ENCODE data around the gene PTMA.
A peak's percentile ranks its signal among the peaks of the same experiment; 100 is the strongest.
"Not testable (repeated sequence)": the region's sequence is repeated elsewhere in the genome, so short reads cannot be mapped to it uniquely, and the experiment has no call there.

The PTMA gene, protein sequence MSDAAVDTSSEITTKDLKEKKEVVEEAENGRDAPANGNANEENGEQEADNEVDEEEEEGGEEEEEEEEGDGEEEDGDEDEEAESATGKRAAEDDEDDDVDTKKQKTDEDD

DNA sequence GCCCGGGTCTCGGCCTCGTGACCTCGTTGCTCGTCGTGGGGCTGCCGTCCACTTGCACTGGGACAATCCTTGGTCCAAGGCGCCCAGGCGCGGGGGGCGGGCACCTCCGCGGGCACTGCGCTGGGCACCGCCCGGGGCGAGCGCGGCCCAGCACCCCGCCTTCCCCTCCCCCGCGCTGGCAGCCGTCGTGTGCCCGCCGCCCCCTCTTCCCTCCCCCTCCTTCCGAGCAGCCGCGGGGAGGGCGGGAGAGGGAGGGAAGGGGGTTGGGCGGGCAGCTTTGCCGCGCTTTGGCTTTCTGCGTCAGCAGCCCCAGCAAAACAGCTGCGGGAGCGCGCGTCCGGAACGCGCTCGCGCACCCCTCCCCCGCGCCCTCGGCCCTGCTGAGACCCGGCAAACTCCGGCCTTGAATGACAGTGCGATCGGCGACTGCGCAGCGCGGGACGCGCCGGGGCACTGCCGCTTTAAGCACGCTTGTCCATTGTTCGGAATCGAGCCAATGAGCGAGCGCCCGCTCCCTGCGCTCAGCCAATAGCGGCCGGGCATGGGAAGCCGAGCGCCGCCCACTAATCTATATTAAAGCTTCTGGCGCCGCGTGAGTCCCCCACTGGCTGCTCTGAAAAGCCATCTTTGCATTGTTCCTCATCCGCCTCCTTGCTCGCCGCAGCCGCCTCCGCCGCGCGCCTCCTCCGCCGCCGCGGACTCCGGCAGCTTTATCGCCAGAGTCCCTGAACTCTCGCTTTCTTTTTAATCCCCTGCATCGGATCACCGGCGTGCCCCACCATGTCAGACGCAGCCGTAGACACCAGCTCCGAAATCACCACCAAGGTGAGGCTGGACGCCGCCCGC is at the start of gene PTMA:
TSS of gene PTMA (plus strand) at position 599 of the 846 bp plus-strand sequence. CDS start at position 781, 182 bp downstream.
- Mint-ChIP-seq H3K4me3 (peak within 1 kb of the TSS; percentile 91), H3K27me3 (no peaks in the 10 kb centered on the region), H3K36me3 (ENCODE audit: insufficient read depth) (peaks cover 65% of the 10 kb centered on the region), H3K9me3 (no peaks in the 10 kb centered on the region), H3K4me1 (peaks cover 27% of the 10 kb centered on the region), H3K27ac (ENCODE audit: low read depth) (peak within 1 kb of the TSS; percentile 100)
- ATAC-seq (replicated peaks; ENCODE audit: extremely low read depth, poor library complexity, severe bottlenecking) (peak; percentile 62), DNase-seq (ENCODE audit: low spot score in 2 of 2) (peak; percentile 99 to 100)

DNA sequence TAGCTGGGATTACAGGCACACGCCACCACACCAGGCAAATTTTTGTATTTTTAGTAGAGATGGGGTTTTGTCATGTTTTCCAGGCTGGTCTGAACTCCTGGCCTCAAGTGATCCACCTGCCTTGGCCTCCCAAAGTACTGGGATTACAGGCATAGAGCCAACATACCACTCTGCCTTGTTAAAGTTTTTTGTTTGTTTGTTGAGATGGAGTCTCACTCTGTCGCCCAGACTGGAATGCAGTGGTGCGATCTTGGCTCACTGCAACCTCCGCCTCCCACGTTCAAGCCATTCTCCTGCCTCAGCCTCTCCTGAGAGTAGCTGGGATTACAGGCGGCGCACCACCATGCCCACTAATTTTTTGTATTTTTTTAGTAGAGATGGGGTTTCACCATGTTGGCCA is 48.3 kb upstream of the PTMA start:
- not testable (repeated sequence) for H3K4me1 Mint-ChIP-seq; DNase-seq (ENCODE audit: low spot score in 2 of 2); H3K9me3 Mint-ChIP-seq; H3K27ac Mint-ChIP-seq (ENCODE audit: low read depth); H3K27me3 Mint-ChIP-seq; ATAC-seq (replicated peaks; ENCODE audit: extremely low read depth, poor library complexity, severe bottlenecking); H3K4me3 Mint-ChIP-seq
- H3K36me3 Mint-ChIP-seq (ENCODE audit: insufficient read depth), result peaks cover 12% of the 10 kb centered on the region

DNA sequence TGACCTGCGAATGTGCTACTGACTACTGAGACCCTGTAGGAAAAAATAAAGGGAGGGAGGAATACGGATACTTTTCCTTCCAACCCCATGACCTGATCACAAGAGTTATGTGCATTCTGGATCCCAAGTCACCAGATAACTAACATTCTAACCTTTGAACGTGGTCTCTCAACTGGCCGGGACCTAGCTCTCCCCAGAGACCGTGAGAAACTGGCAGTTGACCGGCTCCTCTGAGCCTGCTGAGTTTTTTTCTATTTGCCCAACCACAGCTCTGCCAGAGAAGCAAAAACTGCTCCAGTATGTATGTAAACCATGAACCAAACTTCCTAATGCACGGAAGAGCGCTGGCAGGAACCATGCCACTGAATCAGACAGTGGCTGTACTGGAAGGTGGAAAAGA is 47.5 kb upstream of the PTMA start:
- no peaks in the 10 kb centered on the region for H3K27me3 Mint-ChIP-seq

DNA sequence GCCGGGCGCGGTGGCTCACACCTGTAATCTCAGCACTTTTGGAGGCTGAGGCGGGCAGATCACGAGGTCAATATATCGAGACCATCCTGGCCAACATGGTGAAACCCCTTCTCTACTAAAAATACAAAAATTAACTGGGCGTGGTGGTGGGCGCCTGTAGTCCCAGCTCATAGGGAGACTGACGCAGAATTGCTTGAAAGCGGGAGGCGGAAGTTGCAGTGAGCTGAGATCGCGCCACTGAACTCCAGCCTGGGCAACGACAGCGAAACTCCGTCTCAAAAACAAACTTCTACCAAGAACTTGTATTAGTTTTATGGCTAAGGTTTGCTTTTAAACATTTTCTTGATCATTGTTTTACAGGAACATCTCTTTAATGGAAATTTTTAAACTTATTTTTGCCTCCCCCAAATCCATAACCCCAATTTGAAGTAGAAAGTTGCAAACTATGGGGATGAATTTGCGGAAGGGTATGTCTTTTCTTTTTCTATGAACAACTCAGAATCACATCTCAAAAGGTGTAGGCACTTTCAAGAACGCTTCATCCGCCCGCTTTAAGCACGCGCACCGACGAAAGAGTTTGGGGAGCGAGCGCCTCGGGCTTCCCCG is 46.8 kb upstream of the PTMA start:
- H3K36me3 Mint-ChIP-seq (ENCODE audit: insufficient read depth), result peaks cover 12% of the 10 kb centered on the region
- H3K9me3 Mint-ChIP-seq, result peaks cover 4% of the 10 kb centered on the region
- H3K4me3 Mint-ChIP-seq, result peak overlapping the region; percentile 70
- DNase-seq (ENCODE audit: low spot score in 2 of 2), result no peak
- no peaks in the 10 kb centered on the region for H3K27me3 Mint-ChIP-seq
- ATAC-seq (replicated peaks; ENCODE audit: extremely low read depth, poor library complexity, severe bottlenecking), result no peak
- peak overlapping the region; percentile 85 for H3K27ac Mint-ChIP-seq (ENCODE audit: low read depth)
- peaks cover 7% of the 10 kb centered on the region for H3K4me1 Mint-ChIP-seq

More for the DNA sequence above, 47.5 kb upstream of the PTMA start:
- H3K9me3 Mint-ChIP-seq, result peaks cover 4% of the 10 kb centered on the region
- peaks cover 12% of the 10 kb centered on the region for H3K36me3 Mint-ChIP-seq (ENCODE audit: insufficient read depth)
- no peak overlapping the region for H3K27ac Mint-ChIP-seq (ENCODE audit: low read depth)
- H3K4me3 Mint-ChIP-seq, result no peak overlapping the region
- ATAC-seq (replicated peaks; ENCODE audit: extremely low read depth, poor library complexity, severe bottlenecking), result no peak
- H3K4me1 Mint-ChIP-seq, result peaks cover 7% of the 10 kb centered on the region
- no peak for DNase-seq (ENCODE audit: low spot score in 2 of 2)

DNA sequence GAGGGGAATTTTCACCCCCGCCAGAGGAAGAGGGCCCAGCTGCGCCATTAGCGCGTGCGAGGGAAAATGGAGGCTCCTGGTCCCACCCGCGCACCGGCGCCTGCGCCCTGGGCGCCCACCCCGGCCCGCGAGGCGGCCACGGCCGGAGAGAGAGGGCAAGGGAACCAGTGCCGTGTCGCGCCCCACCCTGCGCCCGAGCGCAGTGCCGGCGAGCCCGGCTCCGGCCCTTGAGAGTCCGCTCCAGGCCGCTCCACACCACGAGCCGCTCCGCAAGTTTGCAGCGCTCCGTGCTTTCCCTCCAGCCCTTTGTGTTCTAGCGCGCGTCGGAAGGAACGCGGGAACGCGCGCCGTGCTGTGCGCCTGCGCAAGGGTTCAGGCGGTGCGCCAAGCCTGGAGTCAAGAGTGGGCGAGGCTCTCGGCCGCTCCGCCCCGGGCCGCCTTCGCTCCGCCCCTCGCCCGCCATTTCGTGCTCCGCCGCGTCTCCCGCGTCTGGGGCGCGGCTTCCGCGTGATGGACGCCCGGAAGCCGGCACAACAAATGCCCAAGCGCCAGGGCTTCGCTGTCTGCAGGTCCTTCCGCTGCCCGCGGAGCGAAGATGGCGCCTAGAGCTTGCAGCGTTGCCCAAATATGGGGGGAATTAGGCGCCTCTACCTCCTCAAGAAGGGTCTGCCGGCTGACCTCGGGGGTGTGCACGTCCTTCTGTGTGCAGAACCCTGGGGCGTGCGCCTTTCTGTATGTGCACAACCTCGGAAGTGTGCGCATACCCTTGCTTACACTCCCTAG is 46.1 kb upstream of the PTMA start:
- Mint-ChIP-seq H3K27ac (ENCODE audit: low read depth) (peak overlapping the region; percentile 85), H3K36me3 (ENCODE audit: insufficient read depth) (peaks cover 12% of the 10 kb centered on the region), H3K4me1 (peaks cover 7% of the 10 kb centered on the region), H3K9me3 (peaks cover 4% of the 10 kb centered on the region), H3K4me3 (peak overlapping the region; percentile 70), H3K27me3 (no peaks in the 10 kb centered on the region)
- peak; percentile 92 for ATAC-seq (replicated peaks; ENCODE audit: extremely low read depth, poor library complexity, severe bottlenecking)
- DNase-seq (ENCODE audit: low spot score in 2 of 2), result peak; percentile 97 to 98

DNA sequence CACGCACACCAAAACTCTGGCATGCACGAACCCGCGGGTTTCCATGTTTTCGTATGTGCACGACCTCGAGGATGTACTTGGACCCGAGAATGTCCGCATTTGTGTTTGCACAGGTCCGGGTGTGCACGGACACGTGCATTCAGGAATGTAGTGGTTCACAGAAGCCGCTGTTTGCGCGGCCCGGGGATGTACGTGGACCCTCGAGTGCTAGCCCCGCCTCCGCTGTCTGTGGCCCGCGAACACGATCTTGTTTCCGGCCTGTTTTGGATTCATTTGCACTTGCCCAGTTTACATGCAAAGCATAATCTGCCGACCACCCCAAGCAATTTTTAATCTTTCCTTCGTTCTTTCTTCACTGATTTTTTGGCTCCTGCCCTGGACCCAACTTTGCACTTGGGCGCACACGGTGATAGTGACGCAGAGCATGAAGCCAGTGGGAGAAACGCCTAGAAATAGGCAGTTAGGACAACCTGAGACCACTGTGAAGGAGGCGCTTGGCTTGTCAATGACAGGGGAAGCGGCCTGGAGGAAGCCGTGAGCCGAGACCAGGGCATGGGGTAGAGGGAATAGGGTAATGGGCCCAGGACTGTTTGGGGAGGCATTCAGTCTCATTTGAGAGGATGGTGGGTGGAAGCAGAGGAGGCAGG is 45.4 kb upstream of the PTMA start:
- Mint-ChIP-seq H3K27me3 (no peaks in the 10 kb centered on the region), H3K4me3 (peak overlapping the region; percentile 70)

DNA sequence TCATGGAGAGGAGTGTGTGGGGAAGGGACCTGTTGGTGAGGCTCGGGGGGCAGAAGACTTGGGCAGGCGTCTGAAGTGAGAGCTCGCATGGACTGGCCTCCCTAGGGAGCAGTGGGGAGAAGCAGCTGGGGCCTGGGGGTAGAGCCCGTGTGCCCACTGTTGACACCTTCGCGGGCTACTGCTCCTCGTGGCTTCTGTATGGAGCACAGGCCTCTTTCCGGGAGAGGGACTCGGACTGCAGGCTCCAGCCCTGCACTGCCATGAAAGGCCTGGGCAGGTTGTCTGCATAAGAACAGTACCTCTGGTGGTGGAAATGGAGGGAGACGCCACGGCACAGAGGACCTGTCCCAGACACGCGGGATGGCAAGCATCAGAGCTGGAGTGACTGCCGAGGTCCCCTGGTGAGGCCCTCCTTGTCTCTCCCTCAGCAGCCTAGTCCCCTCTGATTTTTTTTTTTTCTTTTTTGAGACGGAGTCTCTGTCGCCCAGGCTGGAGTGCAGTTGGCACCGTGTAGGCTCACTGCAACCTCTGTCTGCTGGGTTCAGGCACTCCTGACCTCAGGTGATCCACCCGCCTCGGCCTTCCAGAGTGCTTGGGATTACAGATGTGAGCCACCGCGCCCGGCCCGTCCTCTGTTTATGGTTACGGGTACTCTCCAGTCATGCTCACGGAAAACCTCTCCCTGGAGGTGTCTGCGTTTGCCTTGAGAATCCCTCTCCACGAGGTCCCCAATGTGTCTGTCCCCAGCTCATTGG is 44.7 kb upstream of the PTMA start:
- Mint-ChIP-seq H3K27me3 (no peaks in the 10 kb centered on the region), H3K4me3 (no peak overlapping the region), H3K27ac (ENCODE audit: low read depth) (peak overlapping the region; percentile 85), H3K9me3 (peaks cover 4% of the 10 kb centered on the region), H3K4me1 (peaks cover 7% of the 10 kb centered on the region), H3K36me3 (ENCODE audit: insufficient read depth) (peaks cover 12% of the 10 kb centered on the region)
- ATAC-seq (replicated peaks; ENCODE audit: extremely low read depth, poor library complexity, severe bottlenecking), result no peak
- no peak for DNase-seq (ENCODE audit: low spot score in 2 of 2)

More for the DNA sequence above, 45.4 kb upstream of the PTMA start:
- Mint-ChIP-seq H3K4me1 (peaks cover 7% of the 10 kb centered on the region), H3K9me3 (peaks cover 4% of the 10 kb centered on the region), H3K27ac (ENCODE audit: low read depth) (peak overlapping the region; percentile 85), H3K36me3 (ENCODE audit: insufficient read depth) (peaks cover 12% of the 10 kb centered on the region)
- ATAC-seq (replicated peaks; ENCODE audit: extremely low read depth, poor library complexity, severe bottlenecking) (no peak), DNase-seq (ENCODE audit: low spot score in 2 of 2) (no peak)

DNA sequence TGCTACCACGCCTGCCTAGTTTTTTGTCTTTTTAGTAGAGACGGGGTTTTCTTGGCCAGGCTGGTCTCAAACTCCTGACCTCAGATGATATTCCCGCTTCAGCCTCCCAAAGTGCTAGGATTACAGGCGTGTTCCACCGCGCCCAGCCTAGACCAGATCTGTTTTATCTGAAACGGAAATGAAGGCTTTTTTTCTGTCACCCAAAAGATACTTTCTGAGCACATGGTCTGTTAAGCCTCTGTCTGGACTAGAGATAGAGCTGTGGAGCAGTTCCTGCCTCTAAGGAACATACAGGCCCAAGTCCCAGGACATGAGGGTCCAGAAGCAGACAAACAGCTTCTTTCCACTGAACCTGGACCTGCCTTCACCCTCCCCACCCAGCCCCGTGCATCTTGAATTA is 43.6 kb upstream of the PTMA start:
- no peak for DNase-seq (ENCODE audit: low spot score in 2 of 2)
- Mint-ChIP-seq H3K27me3 (no peaks in the 10 kb centered on the region), H3K4me3 (no peak overlapping the region), H3K4me1 (peaks cover 7% of the 10 kb centered on the region), H3K27ac (ENCODE audit: low read depth) (no peak overlapping the region), H3K9me3 (peaks cover 4% of the 10 kb centered on the region), H3K36me3 (ENCODE audit: insufficient read depth) (peaks cover 12% of the 10 kb centered on the region)
- no peak for ATAC-seq (replicated peaks; ENCODE audit: extremely low read depth, poor library complexity, severe bottlenecking)

DNA sequence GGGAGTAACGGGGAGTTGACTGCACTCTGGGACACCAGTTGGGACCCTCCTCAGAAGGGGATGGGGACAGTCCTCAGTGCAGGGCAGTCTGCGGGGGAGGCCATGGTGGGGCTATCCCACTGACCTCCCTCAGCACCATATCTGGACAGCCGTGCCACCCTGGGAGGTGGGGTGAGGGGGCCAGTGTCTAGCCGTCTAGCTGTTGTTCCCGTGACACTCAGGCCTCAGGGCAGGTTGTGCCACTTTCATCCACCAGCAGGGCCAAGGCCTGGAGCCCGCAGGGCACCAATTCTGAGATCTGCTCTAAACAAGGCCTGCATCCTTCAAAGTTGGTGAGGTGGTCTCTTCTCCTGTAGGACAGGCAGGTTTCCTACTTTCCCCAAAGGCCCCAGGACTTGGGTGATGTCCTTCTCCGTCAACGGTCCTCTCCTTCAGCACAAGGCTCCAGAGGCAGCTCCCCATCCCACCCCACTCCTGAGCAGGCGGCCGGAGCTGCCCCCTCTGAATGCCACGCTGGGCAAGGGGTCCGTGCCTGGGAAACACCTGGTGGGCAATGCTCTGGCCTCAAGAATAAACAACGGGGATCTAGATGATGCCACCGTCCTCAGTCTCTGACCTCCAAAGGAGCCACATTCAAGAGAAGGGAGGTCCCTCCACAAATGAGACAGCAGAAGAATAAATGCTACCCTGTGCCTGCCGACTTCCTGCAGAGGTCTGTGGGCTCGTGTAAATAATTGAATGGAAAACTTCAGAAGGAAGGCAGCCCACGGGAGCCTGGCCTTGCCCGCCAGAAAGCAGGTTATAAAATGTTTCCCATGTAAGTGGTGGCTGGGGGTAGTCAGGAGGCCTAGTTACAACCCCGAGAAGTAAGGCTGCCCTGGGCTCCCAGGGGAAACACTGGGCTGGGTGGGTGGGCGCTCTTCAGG is 42.8 kb upstream of the PTMA start:
- Mint-ChIP-seq H3K4me3 (no peak overlapping the region), H3K27ac (ENCODE audit: low read depth) (no peak overlapping the region)

DNA sequence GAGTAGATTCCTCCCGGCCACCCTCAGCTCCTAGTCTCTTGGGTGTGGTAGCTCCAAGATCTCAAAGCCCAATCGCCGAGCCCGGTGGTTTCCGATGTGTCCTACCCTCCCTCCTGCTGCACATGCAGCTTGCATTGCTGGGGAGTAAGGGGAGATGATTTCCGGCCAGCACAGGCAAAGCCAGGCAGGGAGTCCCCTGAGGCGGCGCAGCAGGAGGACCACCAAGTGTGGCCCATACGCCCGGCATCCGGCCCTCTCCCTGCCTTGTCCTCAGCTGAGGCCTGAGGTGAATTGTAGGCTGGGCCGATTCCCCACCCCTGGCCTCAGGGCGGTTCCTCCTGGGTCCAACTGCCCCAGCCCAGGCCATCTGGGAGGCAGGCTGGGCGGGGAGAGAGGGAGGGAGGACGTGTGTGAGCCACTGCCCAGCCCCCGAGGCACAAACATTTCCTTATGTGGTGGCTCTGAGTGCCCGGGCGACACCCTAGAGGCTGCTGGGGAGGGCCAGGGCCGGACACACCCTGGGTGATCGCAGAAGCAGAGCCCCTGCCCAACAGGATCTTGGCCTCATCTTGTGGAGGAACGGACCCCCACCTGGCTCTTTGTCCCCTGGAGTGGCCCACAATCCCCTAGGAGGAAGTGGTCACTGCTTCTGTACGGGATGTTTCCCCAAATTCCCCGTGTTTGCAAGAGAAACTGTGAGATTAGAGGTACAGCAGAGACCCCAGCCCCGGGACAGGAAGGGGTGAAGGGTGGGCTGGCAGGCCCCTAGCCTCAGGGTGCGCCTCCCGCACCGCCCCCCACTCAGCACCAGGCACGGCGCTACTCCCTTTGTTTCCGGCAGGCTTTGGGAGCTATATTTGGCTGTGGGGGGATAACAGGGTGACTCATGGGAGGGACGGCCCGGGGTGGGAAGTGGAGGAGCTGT is 41.9 kb upstream of the PTMA start:
- ATAC-seq (replicated peaks; ENCODE audit: extremely low read depth, poor library complexity, severe bottlenecking) (no peak), DNase-seq (ENCODE audit: low spot score in 2 of 2) (no peak)
- Mint-ChIP-seq H3K4me1 (peaks cover 7% of the 10 kb centered on the region), H3K4me3 (no peak overlapping the region), H3K27me3 (no peaks in the 10 kb centered on the region), H3K27ac (ENCODE audit: low read depth) (no peak overlapping the region), H3K36me3 (ENCODE audit: insufficient read depth) (peaks cover 10% of the 10 kb centered on the region), H3K9me3 (peaks cover 4% of the 10 kb centered on the region)

More for the DNA sequence above, 42.8 kb upstream of the PTMA start:
- DNase-seq (ENCODE audit: low spot score in 2 of 2) (no peak), ATAC-seq (replicated peaks; ENCODE audit: extremely low read depth, poor library complexity, severe bottlenecking) (no peak)
- Mint-ChIP-seq H3K36me3 (ENCODE audit: insufficient read depth) (peaks cover 12% of the 10 kb centered on the region), H3K4me1 (peaks cover 7% of the 10 kb centered on the region), H3K9me3 (peaks cover 4% of the 10 kb centered on the region), H3K27me3 (no peaks in the 10 kb centered on the region)

Measured in central memory CD8-positive, alpha-beta T cell (primary cell).